ENCODE results near the gene TCEAL4.

GRCh38 chrX:103536071-103536470 lies 49.2 kb upstream of the TCEAL4 start:
- TF ChIP-seq ZNF274 (IDR thresholded peaks at IDR 0.05; ENCODE audit: low read depth, low read length) (no peak), YY1 (IDR thresholded peaks at IDR 0.05; ENCODE audit: insufficient read depth, insufficient read length) (no peak)

All from NT2/D1 (cell line).